Kidney (tissue), 2 donors: Measurements from ENCODE around the gene TMEM252. TPM values are rescaled to one million over a fixed set of nuclear protein-coding genes. Genes with fewer than 3 reads are reported as not detected.

Source experiments
- polyA plus RNA-seq: library from polyadenylated mRNA; stranded (reverse); fragments of 350-450 nt; fragmentation: Illumina TruSeq; extraction: RNeasy Lipid Tissue Mini Kit (QIAGEN cat#74804); gene quantifications from one replicate; pipeline ENCODE4 v1.2.3, GENCODE V29; 2014; ENCODE audit warnings: low read depth, low replicate concordance; ENCODE audit not compliant: insufficient read depth
- total RNA-seq: library from RNA; stranded (reverse); fragmentation: NEBNext Ultra II Directional; extraction: Animal tissue kit (Norgen Biotek cat#: 25700); gene quantifications from one replicate; pipeline ENCODE4 v1.2.1, GENCODE V29; 2021
- donor health status: DM: yes; HTN: yes; CAD: no.

Gene TMEM252
- total and polyA plus RNA-seq, 2 donors from 2014 or later = 3.4 to 111 TPM

Other genes starting within 250 kb of the TMEM252 start
- gene FOXD4L3, start 238.0 kb downstream of the TMEM252 start, total RNA-seq = not detected
- not detected for gene FOXD4L3, start 238.0 kb downstream of the TMEM252 start, polyA plus RNA-seq
- 53.1 TPM for gene PGM5, start 184.3 kb downstream of the TMEM252 start, total RNA-seq
- 16.3 TPM for gene PGM5, start 184.3 kb downstream of the TMEM252 start, polyA plus RNA-seq
- 10.1 TPM for gene PIP5K1B, start 164.4 kb upstream of the TMEM252 start, total RNA-seq
- gene PIP5K1B, start 164.4 kb upstream of the TMEM252 start, polyA plus RNA-seq = 9.4 TPM